RWPE2 (cell line): ENCODE results near the gene MARCHF4.

Experiments used
- ATAC-seq: fragments of 200-7000 bp; cut with Tn5 transposase; 3 replicates; pipeline ENCODE4 v1.9.1; 2021; ENCODE audit warnings: low read depth
- DNase-seq: peaks from one replicate; pipeline ENCODE4 v3.0.0-alpha.2; 2020; ENCODE audit warnings: low spot score
- H3K27ac ChIP-seq: fragments of 450-650 bp; 2 replicates; pipeline ENCODE4 v1.5.1; 2017; ENCODE audit warnings: mild to moderate bottlenecking; ENCODE audit not compliant: poor library complexity, severe bottlenecking
- H3K27me3 ChIP-seq: fragments of 250-450 bp; sonication (Bioruptor Pico); 2 replicates; pipeline ENCODE4 v1.5.1; 2021; ENCODE audit warnings: mild to moderate bottlenecking, moderate library complexity; ENCODE audit not compliant: insufficient read depth, poor library complexity, severe bottlenecking
- H3K36me3 ChIP-seq: fragments of 250-450 bp; sonication (Bioruptor Pico); 2 replicates; pipeline ENCODE4 v1.5.1; 2020; ENCODE audit warnings: low read depth, mild to moderate bottlenecking, moderate library complexity
- H3K4me1 ChIP-seq: fragments of 250-450 bp; sonication (Bioruptor Pico); 2 replicates; pipeline ENCODE4 v1.5.1; 2021; ENCODE audit warnings: mild to moderate bottlenecking, moderate library complexity; ENCODE audit not compliant: insufficient read depth, poor library complexity, severe bottlenecking
- H3K4me3 ChIP-seq: fragments of 250-450 bp; sonication (Bioruptor Pico); 2 replicates; pipeline ENCODE4 v1.5.1; 2021; ENCODE audit warnings: mild to moderate bottlenecking, moderate library complexity; ENCODE audit not compliant: severe bottlenecking
- H3K9me3 ChIP-seq: fragments of 250-450 bp; sonication (Bioruptor Pico); 2 replicates; pipeline ENCODE4 v1.5.1; 2021; ENCODE audit warnings: mild to moderate bottlenecking, moderate library complexity; ENCODE audit not compliant: severe bottlenecking
- TF ChIP-seq, protein P1 (sequence below): fragments of 450-650 bp; IDR thresholded peaks from one replicate; pipeline ENCODE4 v1.5.1; 2017; ENCODE audit warnings: mild to moderate bottlenecking, moderate library complexity; ENCODE audit not compliant: poor library complexity, severe bottlenecking

Gene MARCHF4

DNA sequence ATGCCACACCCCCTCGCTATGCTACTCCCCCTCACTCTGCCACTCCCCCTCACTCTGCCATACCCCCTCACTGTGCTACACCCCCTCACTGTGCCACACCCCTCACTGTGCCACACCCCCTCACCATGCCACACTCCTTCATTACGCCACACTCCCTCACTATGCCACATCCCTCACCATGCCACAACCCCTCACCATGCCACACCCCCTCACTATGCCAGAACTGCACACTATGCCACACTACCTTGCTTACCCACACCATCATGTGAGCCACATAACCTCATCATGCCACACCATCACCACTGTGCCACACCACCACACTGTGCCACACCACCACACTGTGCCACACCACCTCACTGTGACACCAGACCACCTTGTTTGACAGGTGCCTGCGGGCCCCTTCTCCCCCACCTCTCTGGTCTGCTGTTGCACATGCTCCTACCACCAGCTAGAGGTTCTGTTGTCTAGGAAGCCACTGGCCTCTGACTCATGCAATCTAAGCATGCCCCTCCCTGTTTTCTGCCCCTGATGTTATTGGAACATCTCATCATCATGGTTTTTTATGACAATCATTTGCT is 22.0 kb downstream of the MARCHF4 start:
- Histone ChIP-seq H3K4me1 (peaks cover 22% of the 10 kb centered on the region), H3K4me3 (no peak overlapping the region), H3K36me3 (no peaks in the 10 kb centered on the region), H3K27me3 (no peaks in the 10 kb centered on the region), H3K9me3 (no peaks in the 10 kb centered on the region), H3K27ac (no peak overlapping the region)
- ATAC-seq = peak; percentile 80
- DNase-seq = no peak
- TF ChIP-seq, protein P1, sequence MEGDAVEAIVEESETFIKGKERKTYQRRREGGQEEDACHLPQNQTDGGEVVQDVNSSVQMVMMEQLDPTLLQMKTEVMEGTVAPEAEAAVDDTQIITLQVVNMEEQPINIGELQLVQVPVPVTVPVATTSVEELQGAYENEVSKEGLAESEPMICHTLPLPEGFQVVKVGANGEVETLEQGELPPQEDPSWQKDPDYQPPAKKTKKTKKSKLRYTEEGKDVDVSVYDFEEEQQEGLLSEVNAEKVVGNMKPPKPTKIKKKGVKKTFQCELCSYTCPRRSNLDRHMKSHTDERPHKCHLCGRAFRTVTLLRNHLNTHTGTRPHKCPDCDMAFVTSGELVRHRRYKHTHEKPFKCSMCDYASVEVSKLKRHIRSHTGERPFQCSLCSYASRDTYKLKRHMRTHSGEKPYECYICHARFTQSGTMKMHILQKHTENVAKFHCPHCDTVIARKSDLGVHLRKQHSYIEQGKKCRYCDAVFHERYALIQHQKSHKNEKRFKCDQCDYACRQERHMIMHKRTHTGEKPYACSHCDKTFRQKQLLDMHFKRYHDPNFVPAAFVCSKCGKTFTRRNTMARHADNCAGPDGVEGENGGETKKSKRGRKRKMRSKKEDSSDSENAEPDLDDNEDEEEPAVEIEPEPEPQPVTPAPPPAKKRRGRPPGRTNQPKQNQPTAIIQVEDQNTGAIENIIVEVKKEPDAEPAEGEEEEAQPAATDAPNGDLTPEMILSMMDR = no peak

DNA sequence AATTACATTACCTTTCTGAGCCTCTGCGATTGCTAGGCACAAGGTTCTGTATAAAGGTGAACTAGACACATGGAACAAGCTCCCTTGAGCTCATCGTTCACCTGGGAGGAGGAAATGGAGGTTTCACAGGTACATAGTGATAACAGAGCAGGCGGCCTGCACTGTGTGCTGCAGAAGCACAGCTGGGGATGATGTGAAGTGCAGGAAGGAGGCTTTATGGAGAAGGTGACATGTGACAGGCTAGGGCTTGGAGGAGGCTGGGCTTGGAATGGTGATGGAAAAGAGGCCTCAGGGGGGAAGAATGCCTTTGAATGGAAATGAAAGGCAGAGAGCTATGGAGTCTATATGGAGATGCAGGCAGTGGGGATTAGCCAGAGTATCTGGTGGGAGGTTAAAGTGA is 22.9 kb downstream of the MARCHF4 start:
- Histone ChIP-seq H3K9me3 (no peaks in the 10 kb centered on the region), H3K4me1 (peaks cover 22% of the 10 kb centered on the region), H3K27ac (peak overlapping the region; percentile 26), H3K36me3 (no peaks in the 10 kb centered on the region), H3K27me3 (no peaks in the 10 kb centered on the region), H3K4me3 (no peak overlapping the region)
- DNase-seq (no peak), ATAC-seq (peak; percentile 11; the same call in 1 of the 3 replicates)
- TF ChIP-seq, protein P1 = no peak

DNA sequence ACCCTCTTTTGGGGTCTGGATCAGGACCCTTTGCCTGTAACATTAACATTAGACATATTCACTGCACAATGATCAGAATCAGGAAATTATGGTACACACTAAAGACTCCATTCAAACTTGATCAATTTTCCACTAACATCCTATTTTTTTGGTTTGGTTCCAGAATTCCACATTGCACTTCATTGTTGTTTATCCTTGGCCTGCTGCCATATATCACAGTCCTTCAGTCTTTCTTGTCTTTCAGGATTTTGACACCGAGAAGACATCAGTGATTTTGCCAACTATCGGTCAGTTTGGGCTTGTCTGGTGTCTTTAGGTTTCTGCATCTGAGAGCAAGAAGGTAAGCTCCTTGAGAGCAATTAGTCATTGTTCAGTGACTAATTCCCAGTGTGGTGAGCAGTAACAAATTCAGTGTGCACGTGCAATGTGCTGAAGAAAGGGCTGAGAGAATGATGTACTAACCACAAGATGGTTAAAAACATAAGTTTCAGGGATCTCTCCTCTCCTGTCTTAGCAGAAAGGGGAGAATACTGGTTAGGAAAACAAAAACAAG is 23.5 kb downstream of the MARCHF4 start:
- no peak for DNase-seq
- no peaks in the 10 kb centered on the region for H3K9me3 ChIP-seq
- peaks cover 22% of the 10 kb centered on the region for H3K4me1 ChIP-seq
- H3K27ac ChIP-seq = peak overlapping the region; percentile 26
- no peaks in the 10 kb centered on the region for H3K36me3 ChIP-seq
- no peaks in the 10 kb centered on the region for H3K27me3 ChIP-seq
- TF ChIP-seq, protein P1 = no peak
- H3K4me3 ChIP-seq = no peak overlapping the region
- ATAC-seq = peak; percentile 88

DNA sequence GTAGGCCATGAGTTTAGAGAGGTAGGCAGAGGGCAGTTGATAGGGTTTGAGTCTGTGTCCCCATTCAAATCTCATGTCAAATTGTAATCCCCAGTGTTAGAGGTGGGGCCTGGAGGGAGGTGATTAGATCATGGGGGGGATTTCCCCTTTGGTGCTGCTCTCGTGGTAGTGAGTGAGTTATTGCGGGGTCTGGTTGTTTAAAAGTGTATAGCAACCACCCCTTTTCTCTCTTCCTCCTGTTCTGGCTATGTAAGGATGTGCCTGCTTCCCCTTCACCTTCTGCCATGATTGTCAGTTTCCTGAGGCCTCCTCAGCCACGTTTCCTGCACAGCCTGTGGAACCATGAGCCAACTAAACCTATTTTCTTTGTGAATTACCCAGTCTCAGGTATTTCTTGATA is 25.5 kb downstream of the MARCHF4 start:
- no peaks in the 10 kb centered on the region for H3K27me3 ChIP-seq

DNA sequence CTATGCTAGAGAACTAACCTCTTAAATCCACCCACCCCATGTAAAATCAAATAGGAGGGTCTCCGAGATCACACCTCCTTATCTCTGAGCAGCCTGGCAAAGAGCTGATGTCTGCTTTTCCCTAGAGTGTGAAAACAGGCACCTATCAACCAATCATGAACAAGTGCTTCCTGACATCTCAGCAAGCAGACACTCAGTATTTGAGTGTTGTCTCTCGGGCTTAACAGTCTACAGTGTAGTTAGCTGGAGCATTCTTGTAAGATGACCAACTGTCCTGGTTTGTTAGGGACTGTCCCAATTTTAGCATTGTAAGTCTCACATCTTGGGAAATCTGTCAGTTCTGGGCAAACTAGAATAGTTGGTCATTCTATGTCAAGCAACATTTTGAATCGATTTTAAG is 26.4 kb downstream of the MARCHF4 start:
- no peak for ATAC-seq
- TF ChIP-seq, protein P1 = no peak

More for the DNA sequence above, 25.5 kb downstream of the MARCHF4 start:
- no peak for ATAC-seq
- Histone ChIP-seq H3K36me3 (no peaks in the 10 kb centered on the region), H3K27ac (no peak overlapping the region), H3K4me1 (peaks cover 22% of the 10 kb centered on the region), H3K4me3 (no peak overlapping the region), H3K9me3 (no peaks in the 10 kb centered on the region)
- TF ChIP-seq, protein P1 = no peak
- DNase-seq = no peak

More for the DNA sequence above, 26.4 kb downstream of the MARCHF4 start:
- H3K36me3 ChIP-seq = no peaks in the 10 kb centered on the region
- no peaks in the 10 kb centered on the region for H3K27me3 ChIP-seq
- H3K4me3 ChIP-seq = no peak overlapping the region
- H3K9me3 ChIP-seq = no peaks in the 10 kb centered on the region
- DNase-seq = no peak
- H3K4me1 ChIP-seq = peaks cover 19% of the 10 kb centered on the region
- no peak overlapping the region for H3K27ac ChIP-seq
